Left lung (tissue), 10 donors: Measurements from ENCODE around the gene GFI1B. TPM values are rescaled to one million over a fixed set of nuclear protein-coding genes. Genes with fewer than 3 reads are reported as not detected.

Experiments used
- ATAC-seq: fragments of 200-7000 bp; cut with Tn5 transposase; one replicate; pipeline ENCODE4 v1.9.1; 2020; ENCODE audit warnings: moderate library complexity
- DNase-seq, 4 donors: peaks; one replicate each; pipeline ENCODE4 v3.0.0-alpha.2; 2013 to 2020
- H3K27ac ChIP-seq, 2 donors: fragments of 200-600 bp; sonication (generic) in 1 of 2; one replicate each; pipeline versions ENCODE4 v1.5.0 to v1.8.0; 2020 to 2021
- H3K27me3 ChIP-seq, 2 donors: fragments of 200-600 bp; sonication (generic) in 1 of 2; one replicate each; pipeline versions ENCODE4 v1.5.0 to v1.8.0; 2020 to 2021
- H3K36me3 ChIP-seq, 2 donors: fragments of 200-600 bp; sonication (generic) in 1 of 2; one replicate each; pipeline versions ENCODE4 v1.5.0 to v1.8.0; 2020 to 2021
- H3K4me1 ChIP-seq, 2 donors: fragments of 200-600 bp; one replicate each; pipeline ENCODE4 v1.8.0; 2021
- H3K4me3 ChIP-seq, 2 donors: fragments of 200-600 bp; sonication (generic) in 1 of 2; one replicate each; pipeline versions ENCODE4 v1.5.0 to v1.8.0; 2020 to 2021; ENCODE audit warnings: mild to moderate bottlenecking in 1 of 2
- H3K9me3 ChIP-seq, 2 donors: fragments of 200-600 bp; sonication (generic) in 1 of 2; one replicate each; pipeline versions ENCODE4 v1.5.0 to v1.8.0; 2020 to 2021
- intact Hi-C, 2 donors: fragments of 100-400 bp; cut with DNase I; formaldehyde crosslinking; loops; one replicate each; pipeline versions ENCODE4 v1.11.2 to v1.14.2; 2022
- polyA plus RNA-seq, 6 donors: library from polyadenylated mRNA; unstranded; fragments of 120-200 nt; gene quantifications; one replicate each; pipeline ENCODE4 v1.2.1, GENCODE V29; 2013; ENCODE audit not compliant: insufficient read length in 6 of 6
- total RNA-seq, 2 donors: library from RNA; stranded (reverse); fragmentation: NEBNext Ultra II Directional; extraction: Animal tissue kit (Norgen Biotek cat#: 25700); gene quantifications; one replicate each; pipeline ENCODE4 v1.2.1, GENCODE V29; 2021
- TF ChIP-seq, protein P1 (sequence below), 2 donors: fragments of 200-600 bp; sonication (generic) in 1 of 2; IDR thresholded peaks; one replicate each; pipeline versions ENCODE4 v1.5.0 to v1.8.0; 2021; ENCODE audit warnings: antibody characterized with exemption in 2 of 2
- donor health status: DM: no; HTN: yes; CAD: no.
- donor health status: DM: no; HTN: no; CAD: no.

The GFI1B gene
- total and polyA plus RNA-seq, 8 donors, result 0.18 to 1.4 (median 1.2) TPM

- Histone ChIP-seq H3K4me1 (peaks cover 0 to 6% of the 10 kb centered on the region in 2 donors), H3K27me3 (no peaks in the 10 kb centered on the region), H3K36me3 (no peaks in the 10 kb centered on the region), H3K4me3 (no peak overlapping the region), H3K9me3 (peaks cover 0 to 6% of the 10 kb centered on the region in 2 donors), H3K27ac (no peak overlapping the region)
- DNase-seq (no peak), ATAC-seq (no peak)
- intact Hi-C loops, result no loop called here
- TF ChIP-seq, protein P1, sequence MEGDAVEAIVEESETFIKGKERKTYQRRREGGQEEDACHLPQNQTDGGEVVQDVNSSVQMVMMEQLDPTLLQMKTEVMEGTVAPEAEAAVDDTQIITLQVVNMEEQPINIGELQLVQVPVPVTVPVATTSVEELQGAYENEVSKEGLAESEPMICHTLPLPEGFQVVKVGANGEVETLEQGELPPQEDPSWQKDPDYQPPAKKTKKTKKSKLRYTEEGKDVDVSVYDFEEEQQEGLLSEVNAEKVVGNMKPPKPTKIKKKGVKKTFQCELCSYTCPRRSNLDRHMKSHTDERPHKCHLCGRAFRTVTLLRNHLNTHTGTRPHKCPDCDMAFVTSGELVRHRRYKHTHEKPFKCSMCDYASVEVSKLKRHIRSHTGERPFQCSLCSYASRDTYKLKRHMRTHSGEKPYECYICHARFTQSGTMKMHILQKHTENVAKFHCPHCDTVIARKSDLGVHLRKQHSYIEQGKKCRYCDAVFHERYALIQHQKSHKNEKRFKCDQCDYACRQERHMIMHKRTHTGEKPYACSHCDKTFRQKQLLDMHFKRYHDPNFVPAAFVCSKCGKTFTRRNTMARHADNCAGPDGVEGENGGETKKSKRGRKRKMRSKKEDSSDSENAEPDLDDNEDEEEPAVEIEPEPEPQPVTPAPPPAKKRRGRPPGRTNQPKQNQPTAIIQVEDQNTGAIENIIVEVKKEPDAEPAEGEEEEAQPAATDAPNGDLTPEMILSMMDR (IDR thresholded peaks at IDR 0.05), result no peak
Observed at GRCh38 chr9:132949709-132950108, 28.8 kb upstream of the GFI1B start.

DNA sequence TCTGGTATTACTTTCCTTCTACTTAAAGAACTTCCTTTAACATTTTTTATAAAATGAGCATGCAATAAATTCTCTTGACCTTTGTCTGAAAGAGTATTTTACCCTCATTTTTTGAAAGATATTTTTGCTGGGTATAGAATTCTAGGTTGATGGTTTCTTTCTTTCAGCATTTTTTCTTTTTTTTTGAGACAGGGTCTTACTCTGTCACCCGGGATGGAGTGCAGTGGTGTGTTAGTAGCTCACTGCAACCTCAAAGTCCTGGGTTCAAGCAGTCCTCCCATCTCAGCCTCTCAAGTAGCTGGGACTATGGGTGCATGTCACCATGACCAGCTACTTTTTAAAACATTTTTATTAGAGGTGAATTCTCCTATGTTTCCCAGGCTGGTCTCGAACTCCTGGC is 23.4 kb upstream of the GFI1B start:
- DNase-seq, result no peak
- Histone ChIP-seq H3K27ac (no peak overlapping the region), H3K4me3 (no peak overlapping the region), H3K36me3 (no peaks in the 10 kb centered on the region), H3K9me3 (peaks cover 0 to 19% of the 10 kb centered on the region in 2 donors), H3K27me3 (no peaks in the 10 kb centered on the region), H3K4me1 (no peaks in the 10 kb centered on the region)
- intact Hi-C loops, result no loop called here
- TF ChIP-seq, protein P1 (IDR thresholded peaks at IDR 0.05), result no peak
- ATAC-seq, result no peak

DNA sequence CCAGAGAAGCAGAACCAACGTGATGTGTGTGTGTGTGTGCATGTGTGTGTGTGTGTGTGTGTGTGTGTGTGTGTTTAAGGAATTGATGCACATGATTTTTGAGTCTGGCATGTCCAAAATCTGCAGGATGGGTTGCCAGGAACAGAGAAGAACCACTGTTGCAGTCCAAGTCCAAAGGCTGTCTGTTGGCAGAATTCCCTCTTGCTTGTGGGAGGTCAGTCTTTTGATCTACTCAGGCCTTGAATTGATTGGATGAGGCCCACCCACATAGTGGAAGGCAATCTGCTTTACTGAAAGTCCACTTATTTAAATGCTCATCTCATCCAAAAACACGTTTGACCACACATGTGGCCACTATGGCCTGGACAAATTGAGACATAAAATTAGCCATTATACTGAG is 22.7 kb upstream of the GFI1B start:
- Histone ChIP-seq H3K4me3 (no peak overlapping the region), H3K36me3 (no peaks in the 10 kb centered on the region), H3K4me1 (no peaks in the 10 kb centered on the region), H3K27me3 (no peaks in the 10 kb centered on the region), H3K9me3 (peaks cover 0 to 19% of the 10 kb centered on the region in 2 donors), H3K27ac (no peak overlapping the region)
- ATAC-seq (no peak), DNase-seq (no peak)
- TF ChIP-seq, protein P1 (IDR thresholded peaks at IDR 0.05), result no peak
- intact Hi-C loops, result no loop called here

DNA sequence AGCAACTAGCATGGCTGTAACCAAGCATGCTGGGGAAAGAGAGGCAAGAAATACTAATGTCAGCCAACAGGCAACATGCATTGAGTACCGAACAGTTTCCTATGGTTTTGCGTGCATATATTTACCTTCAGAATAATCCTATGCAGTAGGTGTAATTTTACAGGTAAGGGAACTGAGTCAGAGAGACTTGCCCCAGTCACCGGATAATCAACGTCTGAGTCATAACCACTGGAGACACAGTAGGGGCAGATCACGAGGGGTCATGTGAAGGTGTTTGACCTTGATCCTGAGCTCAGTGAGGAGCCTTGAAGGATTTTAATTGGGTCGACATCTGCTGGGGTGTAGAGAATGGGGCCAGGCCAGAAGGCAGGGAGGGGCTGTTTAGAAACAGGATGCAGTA is 20.7 kb upstream of the GFI1B start:
- H3K27me3 ChIP-seq, result no peaks in the 10 kb centered on the region
- no peak overlapping the region for H3K27ac ChIP-seq
- H3K4me1 ChIP-seq, result no peaks in the 10 kb centered on the region
- ATAC-seq (no peak), DNase-seq (no peak)
- H3K36me3 ChIP-seq, result no peaks in the 10 kb centered on the region
- TF ChIP-seq, protein P1 (IDR thresholded peaks at IDR 0.05), result no peak
- H3K4me3 ChIP-seq, result no peak overlapping the region
- intact Hi-C loops, result no loop called here
- peaks cover 0 to 19% of the 10 kb centered on the region in 2 donors for H3K9me3 ChIP-seq

GRCh38 chr9:132961002-132961401 is 17.5 kb upstream of the GFI1B start:
- H3K4me3 ChIP-seq, result no peak overlapping the region
- no peaks in the 10 kb centered on the region for H3K36me3 ChIP-seq
- intact Hi-C loops, result no loop called here
- no peak overlapping the region for H3K27ac ChIP-seq
- TF ChIP-seq, protein P1 (IDR thresholded peaks at IDR 0.05), result no peak
- H3K4me1 ChIP-seq, result no peaks in the 10 kb centered on the region
- no peak for ATAC-seq
- peaks cover 0 to 1% of the 10 kb centered on the region in 2 donors for H3K9me3 ChIP-seq
- no peaks in the 10 kb centered on the region for H3K27me3 ChIP-seq
- no peak for DNase-seq
